MG63 (cell line): ENCODE data around the gene BICDL2. TPM values are rescaled to one million over a fixed set of nuclear protein-coding genes. Genes with fewer than 3 reads are reported as not detected.
A peak's percentile ranks its signal among the peaks of the same experiment; 100 is the strongest.

Experiments used
- DNase-seq: peaks from one replicate; pipeline ENCODE4 v3.0.0-alpha.2; 2020
- H3K27me3 ChIP-seq: fragments of 250-450 bp; sonication (Bioruptor Pico); 2 replicates; pipeline ENCODE4 v1.5.1; 2020; ENCODE audit warnings: mild to moderate bottlenecking, moderate library complexity
- H3K36me3 ChIP-seq: fragments of 250-450 bp; sonication (Bioruptor Pico); 2 replicates; pipeline ENCODE4 v1.5.1; 2020; ENCODE audit warnings: mild to moderate bottlenecking, moderate library complexity
- H3K4me3 ChIP-seq: fragments of 250-450 bp; sonication (Bioruptor Pico); 2 replicates; pipeline ENCODE4 v1.5.1; 2020; ENCODE audit warnings: mild to moderate bottlenecking, moderate library complexity
- H3K9me3 ChIP-seq: fragments of 250-450 bp; sonication (Bioruptor Pico); 2 replicates; pipeline ENCODE4 v1.5.1; 2020; ENCODE audit warnings: mild to moderate bottlenecking, moderate library complexity
- total RNA-seq: library from RNA; depleted of rRNA; stranded (reverse); fragments of >200 nt; shearing (Covaris generic); gene quantifications from 2 replicates; pipeline ENCODE4 v1.2.3, GENCODE V29; 2014; ENCODE audit warnings: low replicate concordance

BICDL2 gene
- total RNA-seq, 1 experiment from 2014 or later = not detected

DNA sequence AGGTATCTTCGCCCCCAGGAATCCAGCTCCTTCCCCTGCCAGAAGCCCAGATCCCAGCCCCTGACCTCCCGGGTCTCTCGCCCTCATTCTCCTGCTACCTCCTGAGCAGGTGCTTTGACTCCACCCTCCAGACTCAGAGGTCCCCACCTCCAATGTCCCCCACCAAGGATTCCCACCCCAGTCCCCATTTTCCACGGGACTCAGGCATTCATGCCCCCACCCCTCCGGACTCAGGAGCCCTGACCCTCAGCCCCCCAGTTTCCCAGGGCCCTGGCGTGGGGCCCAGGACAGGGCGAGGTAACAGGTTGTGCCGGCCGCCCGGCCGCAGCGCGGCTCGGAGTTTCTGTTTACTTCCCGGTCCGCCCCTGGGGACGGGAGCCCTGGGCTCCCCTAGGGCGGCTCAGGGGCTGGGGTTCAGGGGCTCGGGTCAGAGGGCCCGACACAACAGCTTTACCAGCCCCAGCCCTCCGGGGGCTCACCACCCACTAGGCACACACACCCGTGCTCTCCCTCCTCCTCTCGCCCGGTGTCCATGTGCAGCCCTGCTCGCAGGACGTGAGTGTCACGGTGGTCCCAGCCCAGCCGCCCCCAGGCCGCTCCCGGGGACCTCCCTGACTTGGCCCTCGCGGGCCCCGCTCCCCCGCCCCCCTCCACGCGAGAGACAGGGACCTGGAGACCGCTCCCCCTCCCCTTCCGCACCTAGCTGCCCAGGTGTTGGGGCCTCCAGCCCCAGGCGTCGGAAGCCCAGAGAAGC lies 595 bp downstream of the BICDL2 start:
- H3K36me3 ChIP-seq = no peaks in the 10 kb centered on the region
- H3K27me3 ChIP-seq = peaks cover 68% of the 10 kb centered on the region
- no peak overlapping the region for H3K4me3 ChIP-seq
- DNase-seq = no peak
- H3K9me3 ChIP-seq = no peaks in the 10 kb centered on the region

- H3K4me3 ChIP-seq = no peak overlapping the region
- H3K9me3 ChIP-seq = no peaks in the 10 kb centered on the region
- no peaks in the 10 kb centered on the region for H3K36me3 ChIP-seq
- DNase-seq = no peak
- peaks cover 68% of the 10 kb centered on the region for H3K27me3 ChIP-seq
These were observed 1.3 kb downstream of the BICDL2 start for GRCh38 chr16:3035289-3035971.

DNA sequence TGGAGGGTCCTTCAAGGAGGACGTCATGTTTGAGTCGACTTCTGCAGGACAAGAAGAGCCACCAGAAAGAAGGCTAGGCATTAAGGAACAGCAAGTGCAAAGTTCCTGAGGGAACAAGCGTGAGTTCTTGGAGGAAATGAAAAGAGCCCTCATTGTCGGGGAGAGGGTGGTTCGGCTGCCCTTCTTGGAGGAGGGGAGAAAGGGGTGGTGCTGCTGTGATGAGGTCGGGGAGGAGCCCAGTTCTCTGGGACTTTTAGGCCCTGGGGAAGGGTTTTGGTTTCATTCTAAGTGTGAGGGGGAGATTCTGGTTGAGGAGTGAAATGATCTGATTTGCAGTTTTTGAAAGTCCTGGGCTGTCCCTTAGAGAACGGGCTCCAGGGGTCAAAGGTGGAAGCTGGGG lies 4.1 kb downstream of the BICDL2 start:
- no peak overlapping the region for H3K4me3 ChIP-seq
- no peaks in the 10 kb centered on the region for H3K9me3 ChIP-seq
- no peak for DNase-seq
- peaks cover 2% of the 10 kb centered on the region; the same call in 1 of the 2 replicates for H3K36me3 ChIP-seq
- peaks cover 51% of the 10 kb centered on the region for H3K27me3 ChIP-seq

DNA sequence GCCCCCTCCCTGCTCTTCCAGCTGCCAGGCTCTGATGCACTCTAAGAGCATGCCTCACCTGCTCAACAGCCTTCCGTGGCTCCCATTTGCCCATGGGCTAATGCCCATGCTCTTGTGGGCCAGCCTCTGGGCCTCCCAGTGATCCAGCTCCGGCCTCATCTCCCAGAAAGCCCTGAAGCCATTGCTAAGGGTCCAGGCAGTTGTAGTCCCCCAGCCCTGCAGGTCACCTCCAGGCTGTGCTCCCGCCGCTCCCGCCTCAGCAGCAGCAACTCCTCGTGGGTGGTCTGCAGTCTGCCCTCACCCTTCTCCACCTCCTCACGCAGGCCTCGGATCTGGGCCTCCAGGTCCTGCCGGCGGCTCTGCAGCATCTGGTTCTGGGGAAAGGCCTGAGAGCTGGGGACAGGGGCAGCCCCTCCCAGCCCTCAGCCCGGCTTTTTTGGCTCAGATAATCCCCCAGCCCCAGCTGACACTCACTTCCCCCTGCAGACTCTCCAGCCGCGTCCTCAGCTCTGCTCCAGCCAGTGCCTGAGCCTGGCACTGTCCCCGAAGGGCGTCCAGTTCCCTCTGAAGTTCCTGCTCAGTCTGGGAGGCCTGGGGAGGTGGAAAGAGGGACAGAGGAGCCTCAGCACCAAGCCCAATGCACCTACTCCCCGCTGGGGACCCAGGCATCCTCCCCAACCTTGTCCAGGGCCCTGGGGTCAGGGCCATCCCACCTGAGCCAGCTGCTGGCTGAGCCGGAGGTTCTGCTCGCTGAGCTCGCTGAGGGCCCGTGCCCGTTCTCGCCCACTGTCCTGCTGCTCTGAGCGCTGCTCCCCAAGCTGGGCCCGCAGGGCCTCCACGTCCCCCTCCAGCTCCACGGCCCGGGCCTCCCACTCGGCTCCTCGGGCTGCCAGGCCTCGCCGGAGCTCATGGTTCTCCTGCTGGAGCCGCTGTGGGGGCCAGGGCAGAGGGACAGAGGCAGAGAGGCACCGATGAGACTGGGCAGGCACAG lies 6.2 kb downstream of the BICDL2 start:
- H3K27me3 ChIP-seq = peaks cover 30% of the 10 kb centered on the region
- no peak overlapping the region for H3K4me3 ChIP-seq
- no peak for DNase-seq
- H3K9me3 ChIP-seq = no peaks in the 10 kb centered on the region
- H3K36me3 ChIP-seq = peaks cover 19% of the 10 kb centered on the region

DNA sequence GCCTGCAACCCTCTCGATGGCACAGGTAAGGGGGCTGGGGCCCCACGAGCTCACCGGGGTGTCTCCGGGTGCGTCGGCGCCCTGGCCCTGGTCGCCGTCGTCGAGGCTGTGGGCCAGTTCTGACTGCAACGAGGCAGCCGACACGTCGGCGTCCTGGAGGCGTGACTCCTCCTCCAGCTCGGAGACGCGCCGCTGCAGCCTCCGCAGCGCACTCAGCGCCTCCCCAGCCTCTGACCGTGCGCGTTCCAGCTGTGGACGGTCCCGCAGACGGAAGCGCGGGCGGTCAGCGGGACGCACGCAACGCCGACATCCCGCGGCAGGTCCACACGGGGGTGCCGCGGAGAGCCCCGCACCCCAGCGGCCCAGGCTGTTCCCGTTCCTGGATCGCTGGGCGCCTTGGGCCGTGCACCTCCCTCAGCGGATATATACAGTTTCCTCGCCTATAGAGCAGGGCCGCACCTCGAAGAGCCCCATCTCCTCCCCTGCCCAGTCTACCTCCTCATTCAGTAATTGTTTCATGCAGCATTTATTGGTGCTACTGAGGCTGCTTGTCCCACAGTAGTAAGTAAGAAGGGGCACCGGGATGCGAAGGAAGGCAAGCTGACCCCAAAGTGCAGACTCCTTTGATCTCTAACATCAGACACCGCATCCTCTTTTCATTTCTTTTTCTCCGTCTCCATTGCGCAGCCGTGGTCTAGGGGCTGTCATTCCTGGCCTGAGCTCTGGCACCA lies 7.1 kb downstream of the BICDL2 start:
- no peak for DNase-seq
- Histone ChIP-seq H3K4me3 (no peak overlapping the region), H3K36me3 (peaks cover 24% of the 10 kb centered on the region), H3K9me3 (no peaks in the 10 kb centered on the region), H3K27me3 (peaks cover 26% of the 10 kb centered on the region)

GRCh38 chr16:3028716-3029319 lies 7.9 kb downstream of the BICDL2 start:
- Histone ChIP-seq H3K4me3 (no peak overlapping the region), H3K27me3 (peaks cover 20% of the 10 kb centered on the region), H3K9me3 (no peaks in the 10 kb centered on the region), H3K36me3 (peaks cover 24% of the 10 kb centered on the region)
- no peak for DNase-seq

- H3K36me3 ChIP-seq = peaks cover 24% of the 10 kb centered on the region
- no peak overlapping the region for H3K4me3 ChIP-seq
- peak; percentile 39 for DNase-seq
- H3K27me3 ChIP-seq = peaks cover 14% of the 10 kb centered on the region
- no peaks in the 10 kb centered on the region for H3K9me3 ChIP-seq
These were observed 8.6 kb downstream of the BICDL2 start for GRCh38 chr16:3027983-3028715.

GRCh38 chr16:3027489-3027795 lies 9.3 kb downstream of the BICDL2 start:
- no peaks in the 10 kb centered on the region for H3K9me3 ChIP-seq
- DNase-seq = no peak

GRCh38 chr16:3026609-3027488 lies 9.9 kb downstream of the BICDL2 start:
- Histone ChIP-seq H3K36me3 (peaks cover 35% of the 10 kb centered on the region), H3K4me3 (no peak overlapping the region), H3K27me3 (peaks cover 1% of the 10 kb centered on the region; the same call in 1 of the 2 replicates), H3K9me3 (no peaks in the 10 kb centered on the region)
- DNase-seq = no peak

More at GRCh38 chr16:3027489-3027795, 9.3 kb downstream of the BICDL2 start:
- Histone ChIP-seq H3K36me3 (peaks cover 30% of the 10 kb centered on the region), H3K27me3 (peaks cover 7% of the 10 kb centered on the region), H3K4me3 (no peak overlapping the region)

GRCh38 chr16:3026003-3026378 lies 10.8 kb downstream of the BICDL2 start:
- H3K4me3 ChIP-seq = no peak overlapping the region
- peaks cover 43% of the 10 kb centered on the region for H3K36me3 ChIP-seq
- no peaks in the 10 kb centered on the region for H3K9me3 ChIP-seq
- no peak for DNase-seq
- H3K27me3 ChIP-seq = no peaks in the 10 kb centered on the region

- Histone ChIP-seq H3K36me3 (peaks cover 47% of the 10 kb centered on the region), H3K9me3 (no peaks in the 10 kb centered on the region)
These were observed 11.4 kb downstream of the BICDL2 start for GRCh38 chr16:3025032-3026002.

DNA sequence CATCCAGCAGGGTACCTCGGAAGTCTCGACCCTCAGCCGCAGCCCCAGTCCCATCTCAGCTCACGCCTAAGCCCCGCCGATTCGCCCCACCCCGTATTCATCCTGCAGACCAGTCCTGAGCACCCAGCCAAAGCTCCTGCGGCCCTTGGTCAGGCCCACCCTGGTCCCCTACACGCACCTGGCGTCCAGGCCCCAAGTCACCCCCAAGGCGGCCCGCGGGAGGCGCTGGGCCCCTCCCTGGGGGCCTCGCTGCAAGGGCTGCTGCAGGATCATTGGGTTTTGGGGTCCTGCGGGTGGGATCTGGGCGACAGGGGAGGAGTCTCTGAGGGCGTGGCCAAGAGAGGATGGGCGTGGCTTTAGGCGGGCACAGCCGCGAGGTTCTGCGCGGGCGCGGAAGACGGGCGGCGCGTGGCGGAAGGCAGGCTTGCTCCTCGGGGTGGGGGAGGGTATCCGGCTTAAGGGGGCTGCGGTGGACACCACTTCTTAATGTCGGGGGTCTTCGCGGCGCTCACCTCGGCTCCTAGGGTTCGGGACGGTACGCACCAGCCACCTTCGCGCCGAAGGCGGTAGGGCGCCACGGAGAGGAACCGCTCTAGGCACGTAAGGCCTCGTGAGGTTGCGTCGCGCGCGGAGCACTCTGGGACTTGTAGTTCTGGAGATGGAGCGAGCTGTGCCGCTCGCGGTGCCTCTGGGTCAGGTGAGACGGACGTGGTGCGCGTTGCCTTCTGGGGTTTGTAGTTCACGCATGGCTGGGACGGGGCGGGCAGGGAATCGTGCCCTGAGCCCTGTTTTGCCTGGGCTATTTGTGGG lies 12.9 kb downstream of the BICDL2 start, which contains the start of the genes HCFC1R1 and THOC6:
Gene HCFC1R1, minus strand, starts transcription at position 274 of the 810 bp plus-strand sequence. Its CDS starts 1 bp downstream, at position 273.
Gene THOC6, plus strand, starts transcription at position 367 of the 810 bp plus-strand sequence. Its CDS starts 292 bp downstream, at position 659.
- peaks cover 48% of the 10 kb centered on the region for H3K36me3 ChIP-seq
- H3K27me3 ChIP-seq = no peaks in the 10 kb centered on the region
- H3K9me3 ChIP-seq = no peaks in the 10 kb centered on the region
- H3K4me3 ChIP-seq = peak within 1 kb of the TSS; percentile 99
- DNase-seq = peak; percentile 99

More at GRCh38 chr16:3025032-3026002, 11.4 kb downstream of the BICDL2 start:
- DNase-seq = no peak
- no peak overlapping the region for H3K4me3 ChIP-seq
- no peaks in the 10 kb centered on the region for H3K27me3 ChIP-seq

GRCh38 chr16:3023415-3023668 lies 13.4 kb downstream of the BICDL2 start:
- peaks cover 48% of the 10 kb centered on the region for H3K36me3 ChIP-seq
- DNase-seq = peak; percentile 99
- H3K27me3 ChIP-seq = no peaks in the 10 kb centered on the region
- H3K9me3 ChIP-seq = no peaks in the 10 kb centered on the region
- peak overlapping the region; percentile 99 for H3K4me3 ChIP-seq
